Prostate gland (tissue), 2 donors: ENCODE results near the gene DEAF1.

Experiments used
- CTCF ChIP-seq, 4 experiments: fragments of 200-600 bp in 2 of 4; fragments of 450-650 bp in 2 of 4; sonication (generic) in 2 of 4; IDR thresholded peaks; 1 replicate in 3 of 4; 2 replicates in 1 of 4; pipeline ENCODE4 v1.5.1; 2016 to 2019; ENCODE audit warnings: antibody characterized with exemption in 4 of 4, mild to moderate bottlenecking in 2 of 4, moderate library complexity in 2 of 4
- POLR2AphosphoS5 ChIP-seq: sonication (generic); formaldehyde crosslinking; IDR thresholded peaks from one replicate; pipeline ENCODE4 v1.6.1; 2017; ENCODE audit warnings: antibody characterized with exemption

GRCh38 chr11:721741-722345, 26.8 kb upstream of the DEAF1 start:
- TF ChIP-seq CTCF (IDR thresholded peaks at IDR 0.05), result no peak
- TF ChIP-seq POLR2AphosphoS5, result no peak
